Osteocyte (in vitro differentiated cells): ENCODE results near the gene WDR93. TPM values are rescaled to one million over a fixed set of nuclear protein-coding genes. Genes with fewer than 3 reads are reported as not detected.

Experiments used
- DNase-seq: peaks from one replicate; pipeline ENCODE4 v3.0.0; 2021; ENCODE audit warnings: mixed read lengths; ENCODE audit not compliant: unreplicated experiment; ENCODE audit errors: extremely low spot score
- H3K27ac Mint-ChIP-seq: one replicate; pipeline ENCODE4 v1.8.0; 2021; ENCODE audit warnings: mild to moderate bottlenecking, mixed read lengths; ENCODE audit not compliant: unreplicated experiment
- H3K27me3 Mint-ChIP-seq: one replicate; pipeline ENCODE4 v1.8.0; 2021; ENCODE audit warnings: mixed read lengths; ENCODE audit not compliant: unreplicated experiment
- H3K36me3 Mint-ChIP-seq: one replicate; pipeline ENCODE4 v1.8.0; 2021; ENCODE audit warnings: mixed read lengths; ENCODE audit not compliant: unreplicated experiment
- H3K4me1 Mint-ChIP-seq: one replicate; pipeline ENCODE4 v1.8.0; 2021; ENCODE audit warnings: mixed read lengths; ENCODE audit not compliant: unreplicated experiment
- H3K4me3 Mint-ChIP-seq: one replicate; pipeline ENCODE4 v1.8.0; 2021; ENCODE audit warnings: mild to moderate bottlenecking, moderate library complexity, mixed read lengths; ENCODE audit not compliant: unreplicated experiment
- H3K9me3 Mint-ChIP-seq: one replicate; pipeline ENCODE4 v1.8.0; 2021; ENCODE audit warnings: mixed read lengths; ENCODE audit not compliant: unreplicated experiment
- CTCF ChIP-seq: fragments of 200-600 bp; sonication (generic); IDR thresholded peaks from 2 replicates; pipeline ENCODE4 v1.5.0; 2021; ENCODE audit warnings: antibody characterized with exemption, mild to moderate bottlenecking, moderate library complexity
- total RNA-seq: library from RNA; stranded (reverse); gene quantifications from 2 replicates; pipeline ENCODE4 v1.2.1, GENCODE V29; 2021

WDR93 gene
- total RNA-seq, 1 donor from 2014 or later: 0.19 TPM

- no peak for TF ChIP-seq CTCF
- Mint-ChIP-seq H3K27ac (no peak overlapping the region), H3K27me3 (peaks cover 2% of the 10 kb centered on the region), H3K9me3 (no peaks in the 10 kb centered on the region), H3K4me3 (no peak overlapping the region), H3K4me1 (peaks cover 24% of the 10 kb centered on the region), H3K36me3 (no peaks in the 10 kb centered on the region)
- no peak for DNase-seq
These were observed 30.1 kb upstream of the WDR93 start for GRCh38 chr15:89660556-89660955.

- Mint-ChIP-seq H3K4me1 (peaks cover 22% of the 10 kb centered on the region), H3K9me3 (no peaks in the 10 kb centered on the region), H3K36me3 (no peaks in the 10 kb centered on the region), H3K27ac (peak overlapping the region; percentile 92), H3K4me3 (no peak overlapping the region), H3K27me3 (peaks cover 2% of the 10 kb centered on the region)
- TF ChIP-seq CTCF: no peak
- no peak for DNase-seq
These were observed 27.6 kb upstream of the WDR93 start for GRCh38 chr15:89662893-89663626.

GRCh38 chr15:89664441-89665350 lies 25.9 kb upstream of the WDR93 start:
- no peak for TF ChIP-seq CTCF
- H3K27me3 Mint-ChIP-seq: peaks cover 2% of the 10 kb centered on the region
- peak overlapping the region; percentile 78 for H3K27ac Mint-ChIP-seq
- no peak for DNase-seq
- H3K36me3 Mint-ChIP-seq: no peaks in the 10 kb centered on the region
- peak overlapping the region; percentile 53 for H3K4me3 Mint-ChIP-seq
- H3K9me3 Mint-ChIP-seq: no peaks in the 10 kb centered on the region
- H3K4me1 Mint-ChIP-seq: peaks cover 22% of the 10 kb centered on the region

GRCh38 chr15:89665449-89666181 lies 25.0 kb upstream of the WDR93 start:
- H3K27me3 Mint-ChIP-seq: peaks cover 2% of the 10 kb centered on the region

More at GRCh38 chr15:89665449-89666181, 25.0 kb upstream of the WDR93 start:
- Mint-ChIP-seq H3K4me1 (peaks cover 22% of the 10 kb centered on the region), H3K27ac (peak overlapping the region; percentile 78), H3K4me3 (peak overlapping the region; percentile 59), H3K36me3 (no peaks in the 10 kb centered on the region), H3K9me3 (no peaks in the 10 kb centered on the region)
- DNase-seq: no peak
- no peak for TF ChIP-seq CTCF
